Stimulated activated naive CD8-positive, alpha-beta T cell treated with anti-CD3 and anti-CD28 coated beads, Interleukin-15, Interleukin-2, amounts not matched to agents 100 ng/mL and 50 ng/mL, for 24 hours (primary cell): ENCODE results near the gene XRCC5.

ENCODE experiments used
- H3K27ac Mint-ChIP-seq: one replicate; pipeline ENCODE4 v1.8.0; 2021; ENCODE audit warnings: mild to moderate bottlenecking, mixed read lengths
- H3K27me3 Mint-ChIP-seq: one replicate; pipeline ENCODE4 v1.8.0; 2021; ENCODE audit warnings: mixed read lengths
- H3K36me3 Mint-ChIP-seq: one replicate; pipeline ENCODE4 v1.8.0; 2021; ENCODE audit warnings: low read depth, mixed read lengths
- H3K4me1 Mint-ChIP-seq: one replicate; pipeline ENCODE4 v1.8.0; 2021; ENCODE audit warnings: low read depth, mixed read lengths
- H3K4me3 Mint-ChIP-seq: one replicate; pipeline ENCODE4 v1.8.0; 2021; ENCODE audit warnings: mild to moderate bottlenecking, mixed read lengths
- H3K9me3 Mint-ChIP-seq: one replicate; pipeline ENCODE4 v1.8.0; 2021; ENCODE audit warnings: mixed read lengths

XRCC5 gene

DNA sequence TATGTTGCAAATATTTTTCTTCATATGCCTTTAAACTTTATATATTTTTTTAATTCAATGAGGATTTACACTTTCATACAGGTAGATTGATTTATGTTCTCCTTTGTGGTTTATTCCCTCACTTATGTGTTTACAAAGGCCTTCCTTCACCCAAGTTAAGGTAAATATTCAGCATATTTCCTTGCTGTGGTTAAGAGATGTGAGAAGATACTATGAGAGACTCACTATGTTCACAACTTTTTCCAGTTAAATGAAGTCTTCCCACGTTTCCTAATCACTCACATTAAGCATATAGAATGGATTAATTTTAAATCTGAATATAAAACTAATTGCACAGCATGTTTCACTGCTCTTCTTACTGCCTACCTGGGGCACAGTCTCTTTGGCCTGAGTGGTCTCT is 28.1 kb upstream of the XRCC5 start:
- Mint-ChIP-seq H3K27ac (peak overlapping the region; percentile 76), H3K9me3 (no peaks in the 10 kb centered on the region), H3K36me3 (peaks cover 2% of the 10 kb centered on the region), H3K4me1 (peaks cover 57% of the 10 kb centered on the region), H3K27me3 (no peaks in the 10 kb centered on the region), H3K4me3 (peak overlapping the region; percentile 90)

DNA sequence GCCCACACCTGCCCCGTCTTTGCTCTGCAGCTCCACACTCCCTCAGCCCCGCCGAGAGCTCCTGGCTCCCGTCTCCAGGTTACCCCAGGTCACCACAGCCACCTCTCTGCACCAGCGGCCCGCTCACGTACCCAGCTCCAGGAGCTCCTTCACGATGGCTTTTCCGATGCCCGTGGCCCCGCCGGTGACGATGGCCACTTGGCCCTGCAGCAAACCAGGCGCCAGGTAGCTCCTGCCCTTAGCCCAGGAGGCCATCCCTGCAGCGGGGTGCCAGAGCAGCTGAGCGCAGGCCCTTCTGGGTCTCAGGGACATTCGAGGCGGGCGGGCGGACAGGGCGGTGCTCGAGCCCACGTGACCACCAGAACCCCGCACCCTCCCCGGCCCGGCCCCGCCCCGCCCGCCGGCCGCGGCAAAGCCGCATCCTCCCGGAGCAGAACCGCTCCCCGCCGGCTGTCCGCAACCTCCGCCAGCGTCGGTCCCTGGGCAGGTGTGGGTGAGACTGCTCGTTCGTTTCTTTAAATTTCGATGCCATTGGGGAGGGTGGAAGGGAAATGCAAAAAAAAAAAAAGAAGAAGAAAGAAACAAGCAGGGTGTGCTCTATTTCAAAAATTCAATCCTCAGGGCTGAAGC is 27.5 kb upstream of the XRCC5 start, which contains the start of the genes PECR and TMEM169:
PECR (minus strand) TSS at position 323 of the 630 bp plus-strand sequence; CDS start at position 255, 68 bp downstream.
TMEM169 (plus strand) TSS at position 433 of the 630 bp plus-strand sequence. CDS start 14,045 bp downstream, outside the sequence.
- peak within 1 kb of the TSS; percentile 76 for H3K27ac Mint-ChIP-seq
- H3K27me3 Mint-ChIP-seq: no peaks in the 10 kb centered on the region
- peaks cover 58% of the 10 kb centered on the region for H3K4me1 Mint-ChIP-seq
- no peaks in the 10 kb centered on the region for H3K9me3 Mint-ChIP-seq
- no peaks in the 10 kb centered on the region for H3K36me3 Mint-ChIP-seq
- peak within 1 kb of the TSS; percentile 90 for H3K4me3 Mint-ChIP-seq

DNA sequence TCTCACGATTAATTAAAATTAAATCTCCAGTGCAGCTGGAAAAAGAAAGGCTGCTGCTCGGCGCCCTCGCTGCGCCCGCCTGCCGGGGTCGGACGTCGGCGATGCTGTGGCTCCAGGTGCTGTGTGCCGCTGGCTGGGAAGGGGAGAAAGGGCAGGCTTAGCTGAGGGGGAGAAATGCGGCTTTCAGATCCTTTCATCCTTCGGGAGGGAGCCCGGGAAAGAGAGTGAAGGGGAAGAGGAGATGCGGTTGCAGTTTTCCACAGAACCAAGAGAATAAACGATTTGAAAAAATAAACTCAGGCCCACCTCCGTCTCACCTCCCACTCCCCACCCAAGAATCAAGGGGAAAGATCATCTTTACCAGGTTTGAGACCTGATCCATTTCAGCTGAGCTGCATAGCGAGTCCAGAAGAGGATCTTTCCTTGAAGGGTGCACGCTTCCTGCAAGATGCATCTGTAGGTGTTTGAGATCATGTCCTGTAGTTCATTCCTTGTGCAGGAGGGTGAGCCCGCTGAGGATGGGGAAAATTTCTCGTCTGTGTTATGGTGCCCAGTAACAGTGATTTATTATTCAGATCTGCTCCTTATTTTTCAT is 26.9 kb upstream of the XRCC5 start:
- no peaks in the 10 kb centered on the region for H3K36me3 Mint-ChIP-seq
- H3K27me3 Mint-ChIP-seq: no peaks in the 10 kb centered on the region
- H3K9me3 Mint-ChIP-seq: no peaks in the 10 kb centered on the region
- peaks cover 58% of the 10 kb centered on the region for H3K4me1 Mint-ChIP-seq
- H3K27ac Mint-ChIP-seq: peak overlapping the region; percentile 65
- H3K4me3 Mint-ChIP-seq: peak overlapping the region; percentile 90

DNA sequence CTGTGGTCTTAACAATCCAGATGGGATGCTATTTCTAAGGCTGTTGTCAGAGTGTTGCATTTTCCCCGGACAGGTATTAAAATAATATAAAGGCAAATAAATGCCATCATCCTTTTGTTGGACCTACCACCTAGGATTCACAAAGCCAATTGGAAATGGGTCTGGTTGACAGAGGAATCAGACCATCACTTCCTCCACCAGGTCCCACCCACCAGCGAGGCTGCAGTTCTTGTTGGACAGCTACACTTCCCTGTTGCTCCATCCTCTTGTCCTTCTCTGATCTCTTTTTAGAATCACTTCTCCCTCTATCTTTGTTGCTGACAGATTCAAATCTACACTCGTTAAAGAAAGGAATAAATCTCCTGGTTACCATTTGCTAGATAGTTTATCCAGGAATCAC is 26.3 kb upstream of the XRCC5 start:
- Mint-ChIP-seq H3K27me3 (no peaks in the 10 kb centered on the region), H3K9me3 (no peaks in the 10 kb centered on the region), H3K27ac (peak overlapping the region; percentile 61), H3K4me3 (peak overlapping the region; percentile 90), H3K4me1 (peaks cover 58% of the 10 kb centered on the region), H3K36me3 (no peaks in the 10 kb centered on the region)

DNA sequence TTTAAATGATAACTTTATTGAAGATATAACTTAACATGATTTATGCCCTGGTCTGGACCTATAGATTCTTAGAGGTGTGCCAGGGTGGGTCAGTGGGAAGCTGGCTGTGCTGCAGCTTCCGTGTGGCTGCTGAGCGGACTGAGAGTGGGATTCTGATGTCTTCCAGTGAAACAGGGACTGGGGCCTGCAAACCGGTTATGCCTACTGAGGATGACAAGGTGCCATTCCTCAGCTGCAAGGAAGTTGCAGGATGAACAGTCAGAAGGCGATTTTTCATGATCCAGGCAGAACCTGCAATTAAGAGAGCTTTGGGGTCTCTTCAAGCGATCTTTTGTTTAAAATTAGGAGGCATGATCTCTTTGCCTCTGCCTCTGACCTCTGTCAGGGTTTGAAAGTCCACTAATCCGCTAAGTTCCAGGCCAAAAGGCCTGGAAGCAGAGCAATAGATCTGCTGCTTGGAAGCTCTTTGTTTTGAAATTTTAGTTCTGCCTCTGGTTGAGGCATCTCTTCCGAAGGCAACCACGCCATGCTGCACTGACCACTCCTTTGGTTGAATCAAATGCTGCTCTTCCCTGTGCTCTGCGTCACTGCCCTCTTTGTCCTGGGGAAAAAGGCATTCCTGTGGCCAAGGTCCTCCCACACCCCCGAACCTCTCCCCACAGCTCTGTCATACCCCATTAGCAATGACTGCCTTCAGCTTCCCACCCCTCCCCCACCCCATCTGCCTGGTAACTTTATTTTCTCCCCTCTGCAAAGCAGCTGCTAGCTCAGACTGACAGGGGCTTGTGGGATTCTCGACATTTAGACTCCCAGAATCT is 25.5 kb upstream of the XRCC5 start:
- H3K27ac Mint-ChIP-seq: no peak overlapping the region
- no peaks in the 10 kb centered on the region for H3K9me3 Mint-ChIP-seq
- no peaks in the 10 kb centered on the region for H3K27me3 Mint-ChIP-seq
- no peaks in the 10 kb centered on the region for H3K36me3 Mint-ChIP-seq
- H3K4me3 Mint-ChIP-seq: no peak overlapping the region
- peaks cover 58% of the 10 kb centered on the region for H3K4me1 Mint-ChIP-seq

DNA sequence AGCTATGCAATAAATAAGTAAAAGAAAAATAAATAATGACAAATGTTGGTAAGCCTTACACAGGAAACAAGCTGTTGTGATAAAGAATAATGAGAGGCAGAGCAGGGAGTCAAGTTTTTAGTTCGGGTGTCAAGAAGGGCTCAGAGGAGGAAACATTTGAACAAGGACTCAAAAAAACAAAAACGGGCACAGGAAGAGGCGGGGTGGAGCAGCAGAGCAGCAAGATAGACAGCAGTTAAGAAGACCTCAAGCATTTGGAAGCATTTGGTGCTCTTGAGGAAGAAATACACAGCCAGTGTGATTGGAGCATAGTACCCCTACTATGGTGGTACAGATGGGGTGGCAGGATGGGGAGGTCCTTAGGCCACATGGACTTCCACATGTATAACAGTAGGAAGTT is 24.6 kb upstream of the XRCC5 start:
- H3K4me3 Mint-ChIP-seq: peak overlapping the region; percentile 52
- no peaks in the 10 kb centered on the region for H3K9me3 Mint-ChIP-seq
- peak overlapping the region; percentile 81 for H3K27ac Mint-ChIP-seq

DNA sequence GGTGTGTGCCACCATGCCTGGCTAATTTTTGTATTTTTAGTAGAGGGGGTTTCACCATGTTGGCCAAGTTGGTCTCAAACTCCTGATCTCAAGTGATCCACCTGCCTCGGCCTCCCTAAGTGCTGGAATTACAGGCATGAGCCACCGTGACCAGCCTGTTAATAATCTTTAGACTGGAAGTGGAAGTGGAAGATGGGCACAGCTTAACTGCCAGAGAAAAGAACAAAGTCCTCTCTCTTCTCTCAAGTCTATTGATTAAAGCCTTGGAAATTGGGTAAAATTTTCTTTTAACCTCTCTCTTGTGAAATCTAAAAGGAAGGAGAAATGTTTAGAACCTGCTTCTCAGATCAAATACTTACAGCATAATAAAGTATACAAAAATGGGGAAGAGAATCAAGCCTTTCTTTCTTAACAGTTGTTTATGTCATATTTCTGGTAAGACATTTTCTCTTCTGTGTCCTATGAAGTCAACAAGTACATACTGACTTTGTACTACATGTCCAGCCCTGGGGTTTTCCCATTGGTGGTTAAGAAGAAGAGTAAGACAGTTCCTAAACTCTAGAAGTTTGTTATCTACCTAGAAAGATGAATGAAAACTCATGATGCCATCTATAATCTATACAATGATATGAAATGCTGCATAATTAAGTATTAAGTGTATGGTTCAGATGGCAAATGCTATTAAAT is 22.8 kb upstream of the XRCC5 start:
- peaks cover 60% of the 10 kb centered on the region for H3K4me1 Mint-ChIP-seq
- H3K36me3 Mint-ChIP-seq: no peaks in the 10 kb centered on the region
- H3K27me3 Mint-ChIP-seq: no peaks in the 10 kb centered on the region
- H3K27ac Mint-ChIP-seq: no peak overlapping the region
- H3K4me3 Mint-ChIP-seq: no peak overlapping the region
- H3K9me3 Mint-ChIP-seq: no peaks in the 10 kb centered on the region

More for the DNA sequence above, 24.6 kb upstream of the XRCC5 start:
- H3K4me1 Mint-ChIP-seq: peaks cover 58% of the 10 kb centered on the region
- no peaks in the 10 kb centered on the region for H3K27me3 Mint-ChIP-seq
- H3K36me3 Mint-ChIP-seq: no peaks in the 10 kb centered on the region

DNA sequence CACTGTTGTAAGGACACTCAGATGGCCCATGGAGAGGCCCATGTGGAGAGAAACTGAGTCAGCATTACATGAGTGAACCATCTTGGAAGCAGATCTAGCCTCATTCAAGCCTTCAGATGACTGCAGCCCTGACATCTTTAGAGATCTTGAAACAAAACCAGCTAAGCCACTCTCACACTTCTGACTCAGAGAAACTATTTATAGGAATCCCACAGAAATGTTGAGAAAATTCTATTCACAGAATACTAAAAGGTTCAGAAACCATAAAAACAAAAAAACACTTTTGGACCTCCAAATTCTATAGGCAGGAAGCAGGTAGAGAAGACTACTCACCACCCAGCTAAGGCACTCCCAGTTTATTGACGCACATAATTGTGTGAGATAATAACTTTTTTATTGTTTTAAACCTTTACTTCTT is 18.8 kb upstream of the XRCC5 start:
- Mint-ChIP-seq H3K27ac (peak overlapping the region; percentile 41), H3K4me1 (peaks cover 20% of the 10 kb centered on the region), H3K36me3 (no peaks in the 10 kb centered on the region), H3K4me3 (peak overlapping the region; percentile 47), H3K9me3 (no peaks in the 10 kb centered on the region), H3K27me3 (no peaks in the 10 kb centered on the region)

DNA sequence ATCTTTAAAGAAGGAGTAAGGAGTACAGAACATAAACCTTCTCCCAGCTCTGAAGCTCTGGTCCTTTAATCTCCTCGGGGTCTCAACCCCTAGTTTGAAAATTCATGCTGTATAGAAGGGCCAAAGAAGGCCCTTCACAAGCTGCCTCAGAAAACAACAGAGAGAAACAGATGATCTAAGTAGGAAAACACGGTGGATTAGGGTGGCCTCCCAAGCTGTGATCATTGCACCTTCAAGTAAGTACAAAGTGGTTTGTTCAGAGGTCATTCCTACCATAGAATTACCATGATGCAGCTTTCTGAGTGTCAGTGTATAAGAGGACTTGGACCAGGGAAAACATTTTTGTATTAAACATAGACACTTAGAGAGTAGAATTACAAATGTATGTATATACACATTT is 16.5 kb upstream of the XRCC5 start:
- Mint-ChIP-seq H3K4me1 (peaks cover 15% of the 10 kb centered on the region), H3K27me3 (no peaks in the 10 kb centered on the region), H3K4me3 (no peak overlapping the region), H3K36me3 (no peaks in the 10 kb centered on the region), H3K27ac (no peak overlapping the region), H3K9me3 (no peaks in the 10 kb centered on the region)

DNA sequence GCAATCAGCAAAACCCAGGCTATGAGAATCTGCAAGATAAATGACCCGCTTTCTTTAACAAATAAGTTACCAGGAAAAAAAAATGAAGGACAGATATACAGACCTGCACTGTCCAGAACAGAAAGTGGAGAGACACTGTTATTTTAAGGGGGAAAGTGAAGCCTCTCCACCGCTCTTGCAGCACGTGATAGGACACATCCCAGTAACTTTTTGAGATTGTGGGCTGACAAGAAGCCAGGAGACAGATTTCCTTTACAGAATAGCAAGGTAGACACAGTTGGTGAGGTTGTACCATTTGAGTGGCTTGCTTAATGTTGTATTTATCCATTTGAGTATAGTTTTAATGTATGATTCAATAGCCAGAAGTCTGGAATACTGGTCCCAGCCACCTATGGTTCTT is 14.4 kb upstream of the XRCC5 start:
- Mint-ChIP-seq H3K4me1 (peaks cover 13% of the 10 kb centered on the region), H3K4me3 (no peak overlapping the region), H3K36me3 (no peaks in the 10 kb centered on the region), H3K9me3 (no peaks in the 10 kb centered on the region), H3K27ac (no peak overlapping the region), H3K27me3 (no peaks in the 10 kb centered on the region)

DNA sequence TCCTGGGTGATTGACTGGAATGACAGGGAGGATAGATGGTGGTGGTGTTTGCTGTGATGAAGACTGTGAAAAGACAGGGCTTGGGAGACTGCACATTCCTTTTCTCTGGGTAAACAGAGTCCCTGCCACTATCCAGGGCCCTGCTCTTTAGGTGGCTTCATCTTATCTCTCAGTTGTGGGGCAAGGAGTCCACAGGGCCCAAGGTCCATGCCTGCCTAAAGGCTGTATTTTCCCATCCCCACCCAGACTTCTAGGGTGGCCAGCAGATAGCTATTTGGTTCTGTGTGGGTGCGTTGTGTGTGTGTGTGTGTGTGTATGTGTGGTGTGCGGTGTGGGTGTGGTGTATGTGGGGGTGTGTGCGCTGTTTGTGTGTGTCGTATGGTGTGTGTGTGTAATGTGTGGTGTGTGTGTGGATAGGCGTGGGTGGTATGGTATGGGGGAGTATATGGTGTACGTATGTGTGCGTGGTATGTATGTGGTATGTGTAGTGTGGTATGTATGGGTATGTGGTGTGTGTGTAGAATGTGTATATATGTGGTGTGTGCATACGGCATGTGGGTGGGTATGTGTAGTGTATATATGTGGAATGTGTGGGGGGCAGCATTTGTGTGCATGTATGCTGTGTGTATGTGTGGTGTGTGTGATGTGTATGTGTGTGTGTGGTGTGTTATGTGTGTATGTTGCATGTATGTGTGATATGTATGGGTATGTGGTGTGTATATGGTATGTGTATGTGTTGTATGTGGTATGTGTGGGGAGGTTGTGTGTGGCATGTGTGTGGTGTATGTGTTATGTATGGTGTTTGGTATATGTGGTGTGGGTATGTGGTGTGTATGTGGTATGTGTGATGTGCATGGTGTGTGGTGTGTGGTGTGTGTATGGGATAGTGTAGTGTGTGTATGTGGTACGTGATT is 10.5 kb upstream of the XRCC5 start:
- no peaks in the 10 kb centered on the region for H3K36me3 Mint-ChIP-seq
- no peaks in the 10 kb centered on the region for H3K27me3 Mint-ChIP-seq
- no peak overlapping the region for H3K27ac Mint-ChIP-seq
- no peak overlapping the region for H3K4me3 Mint-ChIP-seq
- H3K4me1 Mint-ChIP-seq: no peaks in the 10 kb centered on the region
- no peaks in the 10 kb centered on the region for H3K9me3 Mint-ChIP-seq

DNA sequence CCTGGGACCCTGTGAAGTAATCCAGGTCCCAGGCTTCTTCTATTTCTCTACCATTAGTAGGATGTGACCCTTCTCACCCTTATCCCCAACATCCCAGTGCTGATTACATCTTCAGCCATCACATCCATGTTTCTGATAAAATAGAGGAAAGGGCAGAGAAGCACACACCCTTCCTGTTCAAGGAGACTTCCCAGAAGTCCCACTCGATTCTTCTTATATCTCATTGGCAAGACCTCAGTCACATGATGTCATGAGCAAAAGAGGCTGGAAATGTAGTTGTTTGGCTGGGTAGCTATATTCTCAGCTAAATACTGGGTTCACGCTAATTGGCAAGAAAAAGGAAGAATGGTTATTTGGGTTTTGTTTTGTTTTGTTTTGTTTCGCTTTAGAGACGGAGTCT is 8.0 kb upstream of the XRCC5 start:
- Mint-ChIP-seq H3K4me1 (no peaks in the 10 kb centered on the region), H3K27me3 (no peaks in the 10 kb centered on the region), H3K36me3 (no peaks in the 10 kb centered on the region), H3K4me3 (no peak overlapping the region), H3K9me3 (no peaks in the 10 kb centered on the region), H3K27ac (no peak overlapping the region)

DNA sequence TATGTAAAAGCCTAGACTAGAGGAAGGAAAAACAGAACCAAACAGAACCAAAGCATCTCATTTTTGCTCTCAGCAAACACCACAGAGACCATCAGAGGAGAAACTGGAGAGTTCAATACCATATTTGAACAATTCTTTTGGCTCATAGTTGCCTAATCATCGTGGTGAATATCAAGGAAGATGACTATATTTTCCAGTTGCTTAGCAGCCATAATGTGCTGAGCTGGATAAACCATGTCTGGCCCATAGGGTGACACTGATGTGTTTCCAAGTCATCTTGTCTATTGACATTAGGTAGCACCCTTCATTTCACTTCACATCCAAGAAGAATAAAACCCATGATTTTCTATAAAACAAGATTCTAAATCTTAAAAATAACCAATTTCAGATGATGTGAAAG is 5.9 kb upstream of the XRCC5 start:
- H3K4me1 Mint-ChIP-seq: no peaks in the 10 kb centered on the region
- no peaks in the 10 kb centered on the region for H3K36me3 Mint-ChIP-seq
- no peaks in the 10 kb centered on the region for H3K9me3 Mint-ChIP-seq
- H3K4me3 Mint-ChIP-seq: no peak overlapping the region
- H3K27ac Mint-ChIP-seq: no peak overlapping the region
- H3K27me3 Mint-ChIP-seq: no peaks in the 10 kb centered on the region

DNA sequence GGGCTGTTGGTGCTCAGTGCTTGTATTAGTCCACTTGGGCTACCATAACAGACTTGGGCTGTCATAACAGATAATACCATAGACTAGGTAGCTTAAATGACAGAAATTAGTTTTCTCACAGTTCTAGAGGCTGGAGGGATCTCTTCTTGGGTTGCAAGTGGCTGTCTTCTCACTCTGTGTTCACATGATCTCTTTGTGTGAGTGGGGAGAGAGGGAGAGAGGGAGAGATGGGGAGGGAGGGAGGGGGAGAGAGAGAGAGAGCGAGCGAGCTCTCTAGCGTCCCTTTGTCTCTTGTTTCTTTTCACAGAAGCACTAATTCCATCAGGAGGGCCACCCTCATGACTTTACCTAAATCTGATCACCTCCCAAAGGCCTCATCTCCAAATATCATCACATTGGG is 4.5 kb upstream of the XRCC5 start:
- H3K4me3 Mint-ChIP-seq: no peak overlapping the region
- no peaks in the 10 kb centered on the region for H3K9me3 Mint-ChIP-seq
- peaks cover 11% of the 10 kb centered on the region for H3K4me1 Mint-ChIP-seq
- no peak overlapping the region for H3K27ac Mint-ChIP-seq
- peaks cover 3% of the 10 kb centered on the region for H3K27me3 Mint-ChIP-seq
- peaks cover 8% of the 10 kb centered on the region for H3K36me3 Mint-ChIP-seq
